Measurements from ENCODE around the gene EDRF1.

The EDRF1 gene

GRCh38 chr10:125766511-125766910, 47.0 kb downstream of the EDRF1 start:
- Histone ChIP-seq H3K27ac (ENCODE audit: low read depth, low read length) (no peak overlapping the region), H2AK5ac (ENCODE audit: low read length) (no peak overlapping the region), H3K9me3 (ENCODE audit: insufficient read depth, low read depth, low read length) (peaks cover 1% of the 10 kb centered on the region), H3K79me2 (ENCODE audit: control insufficient read depth, insufficient read depth, low read length, poor library complexity) (no peaks in the 10 kb centered on the region), H3K18ac (ENCODE audit: low read length) (no peak overlapping the region), H3K9ac (ENCODE audit: low read length) (no peak overlapping the region), H3K4me1 (ENCODE audit: control insufficient read depth in 1 of 2, insufficient read depth in 2 of 2, low read length in 2 of 2) (no peaks in the 10 kb centered on the region), H2BK120ac (ENCODE audit: insufficient read depth, low read length, poor library complexity) (no peak overlapping the region), H3K4me3 (ENCODE audit: low read depth, low read length) (no peak overlapping the region), H4K91ac (ENCODE audit: low read depth, low read length) (no peak overlapping the region), H3K36me3 (ENCODE audit: control insufficient read depth in 1 of 2, insufficient read depth in 2 of 2, low read length in 2 of 2) (peaks cover 13 to 22% of the 10 kb centered on the region in 2 experiments), H3K79me1 (ENCODE audit: low read length) (no peaks in the 10 kb centered on the region), H3K27me3 (ENCODE audit: insufficient read depth, low read length) (no peaks in the 10 kb centered on the region), H2AFZ (ENCODE audit: insufficient read depth, low read length, poor library complexity) (no peak overlapping the region), H4K8ac (ENCODE audit: low read depth, low read length) (no peak overlapping the region), H4K12ac (ENCODE audit: low read depth, low read length) (no peak overlapping the region), H3K4me2 (ENCODE audit: low read length) (no peak overlapping the region), H3K23ac (ENCODE audit: low read length) (no peak overlapping the region), H3K4ac (ENCODE audit: low read depth, low read length) (no peak overlapping the region), H2BK12ac (ENCODE audit: low read length) (no peak overlapping the region), H2BK5ac (ENCODE audit: low read depth, low read length, poor library complexity) (no peak overlapping the region), H3K14ac (ENCODE audit: low read length) (no peak overlapping the region)
- WGBS (ENCODE audit: extremely low coverage, insufficient coverage, insufficient read length), result no CpG with 5 or more reads among the region's 4 CpGs
- no peak for DNase-seq

GRCh38 chr10:125768219-125768855, 48.8 kb downstream of the EDRF1 start:
- H2BK5ac ChIP-seq (ENCODE audit: low read depth, low read length, poor library complexity), result no peak overlapping the region
- no peak overlapping the region for H2BK120ac ChIP-seq (ENCODE audit: insufficient read depth, low read length, poor library complexity)
- no peak overlapping the region for H4K12ac ChIP-seq (ENCODE audit: low read depth, low read length)
- H2BK12ac ChIP-seq (ENCODE audit: low read length), result no peak overlapping the region
- no peak overlapping the region for H4K8ac ChIP-seq (ENCODE audit: low read depth, low read length)
- H3K4me1 ChIP-seq (ENCODE audit: control insufficient read depth in 1 of 2, insufficient read depth in 2 of 2, low read length in 2 of 2), result no peaks in the 10 kb centered on the region
- H3K79me2 ChIP-seq (ENCODE audit: control insufficient read depth, insufficient read depth, low read length, poor library complexity), result no peaks in the 10 kb centered on the region
- no peak overlapping the region for H3K18ac ChIP-seq (ENCODE audit: low read length)
- peaks cover 1% of the 10 kb centered on the region for H3K9me3 ChIP-seq (ENCODE audit: insufficient read depth, low read depth, low read length)
- H3K4ac ChIP-seq (ENCODE audit: low read depth, low read length), result no peak overlapping the region
- H3K9ac ChIP-seq (ENCODE audit: low read length), result no peak overlapping the region
- H2AK5ac ChIP-seq (ENCODE audit: low read length), result no peak overlapping the region
- H3K27ac ChIP-seq (ENCODE audit: low read depth, low read length), result no peak overlapping the region
- H3K79me1 ChIP-seq (ENCODE audit: low read length), result no peaks in the 10 kb centered on the region
- H3K4me3 ChIP-seq (ENCODE audit: low read depth, low read length), result no peak overlapping the region
- WGBS (ENCODE audit: extremely low coverage, insufficient coverage, insufficient read length), result no CpG with 5 or more reads among the region's 4 CpGs
- H3K27me3 ChIP-seq (ENCODE audit: insufficient read depth, low read length), result no peaks in the 10 kb centered on the region
- no peak overlapping the region for H3K4me2 ChIP-seq (ENCODE audit: low read length)
- H4K91ac ChIP-seq (ENCODE audit: low read depth, low read length), result no peak overlapping the region
- DNase-seq, result peak in 1 of 2 donors; percentile 13
- H3K14ac ChIP-seq (ENCODE audit: low read length), result no peak overlapping the region
- no peak overlapping the region for H2AFZ ChIP-seq (ENCODE audit: insufficient read depth, low read length, poor library complexity)
- H3K23ac ChIP-seq (ENCODE audit: low read length), result no peak overlapping the region
- H3K36me3 ChIP-seq (ENCODE audit: control insufficient read depth in 1 of 2, insufficient read depth in 2 of 2, low read length in 2 of 2), result peaks cover 4 to 13% of the 10 kb centered on the region in 2 experiments

GRCh38 chr10:125769175-125769574, 49.7 kb downstream of the EDRF1 start:
- H3K14ac ChIP-seq (ENCODE audit: low read length), result no peak overlapping the region
- no peaks in the 10 kb centered on the region for H3K4me1 ChIP-seq (ENCODE audit: control insufficient read depth in 1 of 2, insufficient read depth in 2 of 2, low read length in 2 of 2)
- no peak overlapping the region for H2BK5ac ChIP-seq (ENCODE audit: low read depth, low read length, poor library complexity)
- no peak overlapping the region for H2BK12ac ChIP-seq (ENCODE audit: low read length)
- peaks cover 1% of the 10 kb centered on the region for H3K9me3 ChIP-seq (ENCODE audit: insufficient read depth, low read depth, low read length)
- H4K12ac ChIP-seq (ENCODE audit: low read depth, low read length), result no peak overlapping the region
- no peak overlapping the region for H2AK5ac ChIP-seq (ENCODE audit: low read length)
- no peaks in the 10 kb centered on the region for H3K27me3 ChIP-seq (ENCODE audit: insufficient read depth, low read length)
- no peak overlapping the region for H3K18ac ChIP-seq (ENCODE audit: low read length)
- no peaks in the 10 kb centered on the region for H3K79me1 ChIP-seq (ENCODE audit: low read length)
- no peak overlapping the region for H4K8ac ChIP-seq (ENCODE audit: low read depth, low read length)
- no peak overlapping the region for H3K23ac ChIP-seq (ENCODE audit: low read length)
- no peak overlapping the region for H3K4ac ChIP-seq (ENCODE audit: low read depth, low read length)
- no peak for DNase-seq
- H3K36me3 ChIP-seq (ENCODE audit: control insufficient read depth in 1 of 2, insufficient read depth in 2 of 2, low read length in 2 of 2), result peaks cover 3 to 12% of the 10 kb centered on the region in 2 experiments
- no peak overlapping the region for H2BK120ac ChIP-seq (ENCODE audit: insufficient read depth, low read length, poor library complexity)
- H3K4me2 ChIP-seq (ENCODE audit: low read length), result no peak overlapping the region
- no peak overlapping the region for H3K4me3 ChIP-seq (ENCODE audit: low read depth, low read length)
- H2AFZ ChIP-seq (ENCODE audit: insufficient read depth, low read length, poor library complexity), result no peak overlapping the region
- no peak overlapping the region for H3K27ac ChIP-seq (ENCODE audit: low read depth, low read length)
- H3K9ac ChIP-seq (ENCODE audit: low read length), result no peak overlapping the region
- no peak overlapping the region for H4K91ac ChIP-seq (ENCODE audit: low read depth, low read length)
- H3K79me2 ChIP-seq (ENCODE audit: control insufficient read depth, insufficient read depth, low read length, poor library complexity), result no peaks in the 10 kb centered on the region
- no CpG with 5 or more reads among the region's 12 CpGs for WGBS (ENCODE audit: extremely low coverage, insufficient coverage, insufficient read length)

GRCh38 chr10:125770844-125771243, 51.3 kb downstream of the EDRF1 start:
- Histone ChIP-seq H3K79me2 (ENCODE audit: control insufficient read depth, insufficient read depth, low read length, poor library complexity) (no peaks in the 10 kb centered on the region), H4K12ac (ENCODE audit: low read depth, low read length) (no peak overlapping the region), H3K14ac (ENCODE audit: low read length) (no peak overlapping the region), H2AFZ (ENCODE audit: insufficient read depth, low read length, poor library complexity) (no peak overlapping the region), H3K4me3 (ENCODE audit: low read depth, low read length) (no peak overlapping the region), H2BK12ac (ENCODE audit: low read length) (no peak overlapping the region), H2AK5ac (ENCODE audit: low read length) (no peak overlapping the region), H3K18ac (ENCODE audit: low read length) (no peak overlapping the region), H2BK120ac (ENCODE audit: insufficient read depth, low read length, poor library complexity) (no peak overlapping the region), H3K27me3 (ENCODE audit: insufficient read depth, low read length) (no peaks in the 10 kb centered on the region), H3K23ac (ENCODE audit: low read length) (no peak overlapping the region), H3K36me3 (ENCODE audit: control insufficient read depth in 1 of 2, insufficient read depth in 2 of 2, low read length in 2 of 2) (peaks cover 0 to 6% of the 10 kb centered on the region in 2 experiments), H3K4me1 (ENCODE audit: control insufficient read depth in 1 of 2, insufficient read depth in 2 of 2, low read length in 2 of 2) (no peaks in the 10 kb centered on the region), H3K9ac (ENCODE audit: low read length) (no peak overlapping the region), H4K8ac (ENCODE audit: low read depth, low read length) (no peak overlapping the region), H3K4ac (ENCODE audit: low read depth, low read length) (no peak overlapping the region), H3K4me2 (ENCODE audit: low read length) (no peak overlapping the region), H3K9me3 (ENCODE audit: insufficient read depth, low read depth, low read length) (peaks cover 2% of the 10 kb centered on the region), H2BK5ac (ENCODE audit: low read depth, low read length, poor library complexity) (no peak overlapping the region), H4K91ac (ENCODE audit: low read depth, low read length) (no peak overlapping the region), H3K79me1 (ENCODE audit: low read length) (no peaks in the 10 kb centered on the region), H3K27ac (ENCODE audit: low read depth, low read length) (no peak overlapping the region)
- no peak for DNase-seq
- WGBS (ENCODE audit: extremely low coverage, insufficient coverage, insufficient read length), result no CpG with 5 or more reads among the region's 5 CpGs
